Muscle of leg (tissue), 16 donors: ENCODE data around the gene PIGO. TPM values are rescaled to one million over a fixed set of nuclear protein-coding genes. Genes with fewer than 3 reads are reported as not detected.
A peak's percentile ranks its signal among the peaks of the same experiment; 100 is the strongest.

Source experiments
- DNase-seq: peaks from one replicate; pipeline ENCODE4 v3.0.0; 2013
- H3K27ac ChIP-seq: one replicate; pipeline ENCODE4 v1.5.1; 2013; ENCODE audit warnings: mild to moderate bottlenecking, low read length, control low read depth
- H3K27me3 ChIP-seq: one replicate; pipeline ENCODE4 v1.6.1; 2013; ENCODE audit warnings: low read length; ENCODE audit not compliant: control insufficient read depth, insufficient read depth
- H3K36me3 ChIP-seq: one replicate; pipeline ENCODE4 v1.6.1; 2013; ENCODE audit warnings: low read length; ENCODE audit not compliant: control insufficient read depth, insufficient read depth
- H3K4me1 ChIP-seq: one replicate; pipeline ENCODE4 v1.6.1; 2013; ENCODE audit warnings: low read length; ENCODE audit not compliant: control insufficient read depth, insufficient read depth
- H3K4me3 ChIP-seq: one replicate; pipeline ENCODE4 v1.5.1; 2013; ENCODE audit warnings: low read length, control low read depth
- H3K9me3 ChIP-seq: replicated peaks from 2 replicates; pipeline ENCODE4 v1.6.1; 2013; ENCODE audit warnings: low read depth, low read length; ENCODE audit not compliant: control insufficient read depth
- WGBS: methylation state at CpG from one replicate; pipeline ENCODE4 v1.1.5; 2013; ENCODE audit warnings: missing lambda C conversion rate; ENCODE audit not compliant: insufficient coverage; 5-methylcytosine and 5-hydroxymethylcytosine counted together
- long read RNA-seq, 11 donors: transcript quantifications; one replicate each; lab custom pipeline, GENCODE V29; 2026
- polyA plus RNA-seq, 8 donors: library from polyadenylated mRNA; unstranded; fragments of 120-200 nt; gene quantifications; one replicate each; pipeline versions ENCODE4 v1.2.1 to v1.2.3, GENCODE V29; 2013; ENCODE audit warnings: inconsistent platforms in 1 of 8, low replicate concordance in 1 of 8; ENCODE audit not compliant: insufficient read length in 8 of 8, insufficient read depth in 1 of 8
- total RNA-seq: library from RNA; stranded (reverse); fragments of 120-200 nt; gene quantifications from one replicate; pipeline ENCODE4 v1.2.4, GENCODE V29; 2013

PIGO gene
- 9.1 TPM for total RNA-seq
- 10 to 100 TPM; 10.1 to 16.0 (median 14.0) TPM for polyA plus RNA-seq
- long read RNA-seq, donor 1: 0 reads
- long read RNA-seq, donor 2: 0 reads
- long read RNA-seq, donor 3, full-length matches to known transcripts: 1 of 1 reads
- long read RNA-seq, donor 3, partial matches to known transcripts: 0 of 1 reads
- long read RNA-seq, donor 3, other reads (novel, unspliced or antisense): 0 of 1 reads
- long read RNA-seq, donor 4, partial matches to known transcripts: 0 of 1 reads
- long read RNA-seq, donor 4, other reads (novel, unspliced or antisense): 0 of 1 reads
- long read RNA-seq, donor 5, partial matches to known transcripts: 5 of 7 reads
- long read RNA-seq, donor 5, other reads (novel, unspliced or antisense): 0 of 7 reads
- long read RNA-seq, donor 6, partial matches to known transcripts: 0 of 1 reads
- long read RNA-seq, donor 6, other reads (novel, unspliced or antisense): 0 of 1 reads
- long read RNA-seq, donor 7, partial matches to known transcripts: 7 of 11 reads
- long read RNA-seq, donor 7, other reads (novel, unspliced or antisense): 0 of 11 reads
- long read RNA-seq, donor 8, partial matches to known transcripts: 6 of 6 reads
- long read RNA-seq, donor 8, other reads (novel, unspliced or antisense): 0 of 6 reads
- long read RNA-seq, donor 9: 0 reads
- long read RNA-seq, donor 10, partial matches to known transcripts: 0 of 1 reads
- long read RNA-seq, donor 10, other reads (novel, unspliced or antisense): 0 of 1 reads
- long read RNA-seq, donor 11, full-length matches to known transcripts: 4 of 4 reads
- long read RNA-seq, donor 11, partial matches to known transcripts: 0 of 4 reads
- long read RNA-seq, donor 11, other reads (novel, unspliced or antisense): 0 of 4 reads

DNA sequence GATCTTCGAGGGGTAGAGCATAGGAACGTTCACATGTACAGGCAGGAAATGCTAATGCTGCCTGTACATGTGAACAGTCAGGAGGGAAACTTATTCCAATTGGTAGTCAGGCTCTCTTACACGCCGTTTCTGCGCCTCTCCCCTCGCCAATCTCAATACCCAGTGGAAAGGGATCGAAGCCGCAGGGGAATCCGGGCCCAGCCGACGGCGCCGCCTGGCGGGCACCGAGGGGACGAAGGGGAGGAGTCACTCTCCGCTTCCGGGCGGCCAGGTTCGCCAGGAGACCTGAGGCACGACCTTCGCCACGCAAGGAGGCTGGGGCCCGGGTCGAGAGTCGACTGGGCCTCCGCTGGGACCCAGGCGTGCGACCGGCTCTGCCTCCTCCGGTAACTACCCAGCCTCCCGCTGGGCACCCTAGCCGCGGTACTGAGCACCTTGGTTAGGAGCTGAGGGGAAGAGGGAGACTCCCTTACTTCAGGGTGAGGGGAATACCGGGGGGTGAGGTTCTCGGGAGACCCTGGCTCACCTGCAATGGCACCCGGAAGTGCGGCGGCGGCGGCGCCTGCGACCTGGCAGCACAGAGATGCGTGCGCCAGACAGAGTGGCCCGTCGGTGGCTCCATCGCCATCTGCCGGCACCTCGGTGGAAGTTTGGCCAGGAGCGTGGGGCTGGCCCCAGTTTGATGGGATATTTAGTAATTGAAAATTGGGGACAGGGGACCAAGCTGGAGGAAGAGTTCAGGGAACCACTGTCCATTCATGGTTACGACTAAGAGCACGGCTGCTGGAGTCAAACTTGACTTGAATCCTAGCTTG, at the start of gene PIGO:
TSS of gene PIGO (minus strand) at position 557 of the 815 bp plus-strand sequence. CDS start 1,026 bp downstream, outside the sequence.
- H3K4me3 ChIP-seq: peak within 1 kb of the TSS; percentile 91
- WGBS: under 1% methylated on average over 37 of the region's 53 CpGs
- H3K27me3 ChIP-seq: no peaks in the 10 kb centered on the region
- peaks cover 54% of the 10 kb centered on the region for H3K36me3 ChIP-seq
- H3K27ac ChIP-seq: peak within 1 kb of the TSS; percentile 88
- no peaks in the 10 kb centered on the region for H3K9me3 ChIP-seq
- DNase-seq: peak; percentile 90
- peaks cover 11% of the 10 kb centered on the region for H3K4me1 ChIP-seq

DNA sequence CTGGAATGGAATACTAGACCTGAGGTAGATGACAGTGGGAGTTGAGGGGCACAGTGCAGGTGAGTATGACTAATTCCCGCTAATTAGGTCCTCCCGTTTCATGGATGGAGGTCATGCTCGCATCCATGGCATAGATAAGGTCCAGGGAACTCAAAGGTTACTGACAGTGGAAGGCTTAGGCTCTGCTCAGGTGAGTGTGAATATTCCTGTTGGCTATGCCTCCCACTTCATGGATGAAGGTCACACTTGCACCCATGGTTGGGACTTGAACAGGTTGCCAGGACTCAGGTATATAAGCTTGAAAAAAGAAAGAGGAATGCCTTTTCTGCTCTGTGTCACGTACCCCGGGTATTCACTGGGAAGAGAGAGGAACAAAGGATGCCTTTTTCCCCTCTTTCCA, 45.6 kb upstream of the PIGO start:
- Histone ChIP-seq H3K4me1 (no peaks in the 10 kb centered on the region), H3K9me3 (peaks cover 17% of the 10 kb centered on the region), H3K36me3 (no peaks in the 10 kb centered on the region), H3K4me3 (no peak overlapping the region), H3K27ac (no peak overlapping the region), H3K27me3 (no peaks in the 10 kb centered on the region)
- WGBS: 57% methylated on average over 3 of the region's 5 CpGs
- no peak for DNase-seq

DNA sequence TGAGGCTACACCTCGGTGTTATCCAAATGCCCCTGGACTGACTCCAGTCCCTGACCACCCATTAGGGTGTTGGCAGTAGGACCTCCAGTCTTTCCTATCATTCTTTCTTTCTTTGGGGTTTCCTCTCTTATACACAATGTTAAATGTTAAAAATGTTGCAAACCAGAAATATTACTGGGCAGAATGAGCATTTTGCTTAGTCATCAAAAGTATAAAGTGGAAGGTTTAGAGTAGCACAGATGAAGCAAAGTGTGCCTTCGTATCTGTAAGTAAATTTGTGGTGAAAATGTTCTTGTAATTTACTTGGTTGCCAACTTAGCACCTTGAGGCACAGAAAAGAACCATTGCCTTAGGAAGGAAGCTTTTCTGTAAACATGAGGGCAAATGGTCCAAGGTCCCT, 43.7 kb upstream of the PIGO start:
- no peak for DNase-seq
- WGBS: 97% methylated on average over 2 of the region's 2 CpGs

DNA sequence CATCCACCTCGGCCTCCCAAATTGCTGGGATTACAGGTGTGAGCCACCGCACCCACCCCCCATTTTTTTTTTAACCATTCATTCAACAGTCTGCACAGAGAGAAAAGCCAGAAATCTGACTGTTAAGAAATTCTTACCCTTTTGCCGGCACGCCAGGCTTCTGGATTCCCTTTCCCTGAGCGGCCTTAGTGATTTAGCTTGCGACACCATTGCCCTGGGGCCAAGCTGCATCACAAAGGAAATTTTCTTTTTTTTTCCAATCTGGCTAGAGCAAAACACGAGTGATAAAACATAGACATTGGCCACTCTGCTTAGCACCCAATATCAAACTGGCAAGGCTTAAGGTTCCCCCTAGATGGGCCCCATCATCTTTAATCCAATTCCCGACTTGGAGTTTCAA, 40.5 kb upstream of the PIGO start:
- DNase-seq: no peak

More for the DNA sequence above, 43.7 kb upstream of the PIGO start:
- H3K9me3 ChIP-seq: peaks cover 17% of the 10 kb centered on the region
- no peak overlapping the region for H3K27ac ChIP-seq
- no peak overlapping the region for H3K4me3 ChIP-seq
- no peaks in the 10 kb centered on the region for H3K4me1 ChIP-seq
- H3K36me3 ChIP-seq: no peaks in the 10 kb centered on the region
- no peaks in the 10 kb centered on the region for H3K27me3 ChIP-seq

DNA sequence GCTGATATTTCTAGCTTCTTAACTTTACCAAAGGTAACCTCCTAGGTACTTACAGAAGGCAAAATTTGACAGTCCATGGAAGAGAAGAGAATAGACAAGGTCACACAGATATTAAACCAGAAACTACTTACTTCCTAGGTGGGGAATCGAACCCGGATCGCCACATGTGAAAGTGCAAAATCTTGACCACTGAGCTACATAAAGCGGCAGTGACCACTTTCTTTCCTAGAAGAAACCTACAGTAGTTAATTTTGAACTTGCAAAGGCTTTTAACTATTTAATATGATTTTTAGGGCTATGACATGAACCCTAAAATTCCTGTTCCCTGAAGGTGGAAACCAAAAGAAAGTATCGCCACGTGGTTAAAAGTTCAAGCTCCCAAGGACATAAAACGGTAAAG, 39.6 kb upstream of the PIGO start:
- H3K36me3 ChIP-seq: no peaks in the 10 kb centered on the region
- H3K27ac ChIP-seq: no peak overlapping the region
- peaks cover under 1% of the 10 kb centered on the region for H3K9me3 ChIP-seq
- no peak for DNase-seq
- no peak overlapping the region for H3K4me3 ChIP-seq
- H3K27me3 ChIP-seq: no peaks in the 10 kb centered on the region
- 73% methylated on average over 3 of the region's 7 CpGs for WGBS
- no peaks in the 10 kb centered on the region for H3K4me1 ChIP-seq

More for the DNA sequence above, 40.5 kb upstream of the PIGO start:
- Histone ChIP-seq H3K9me3 (peaks cover 6% of the 10 kb centered on the region), H3K4me3 (no peak overlapping the region), H3K27me3 (no peaks in the 10 kb centered on the region), H3K36me3 (no peaks in the 10 kb centered on the region), H3K4me1 (no peaks in the 10 kb centered on the region), H3K27ac (no peak overlapping the region)
- WGBS: 76% methylated on average over 6 of the region's 8 CpGs

DNA sequence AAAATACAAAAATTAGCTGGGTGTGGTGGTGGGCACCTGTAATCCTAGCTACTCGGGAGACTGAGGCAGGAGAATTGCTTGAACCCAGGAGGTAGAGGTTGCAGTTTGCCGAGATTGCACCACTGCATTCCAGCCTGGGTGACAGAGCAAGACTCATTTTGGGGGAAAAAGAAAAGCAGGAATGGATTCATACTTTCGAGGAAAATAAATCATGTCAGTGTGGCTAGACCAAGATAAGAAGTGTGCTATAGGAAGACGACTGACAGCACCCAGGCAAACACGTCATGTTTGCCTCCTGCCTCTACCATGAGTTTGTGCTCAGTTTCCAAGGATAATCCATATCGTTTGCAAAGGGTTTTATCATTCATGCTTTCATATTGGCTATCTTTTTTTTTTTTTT, 38.5 kb upstream of the PIGO start:
- Histone ChIP-seq H3K4me3 (no peak overlapping the region), H3K9me3 (no peaks in the 10 kb centered on the region), H3K27me3 (no peaks in the 10 kb centered on the region), H3K4me1 (no peaks in the 10 kb centered on the region), H3K36me3 (no peaks in the 10 kb centered on the region), H3K27ac (no peak overlapping the region)
- WGBS: 81% methylated on average over 3 of the region's 6 CpGs
- no peak for DNase-seq

DNA sequence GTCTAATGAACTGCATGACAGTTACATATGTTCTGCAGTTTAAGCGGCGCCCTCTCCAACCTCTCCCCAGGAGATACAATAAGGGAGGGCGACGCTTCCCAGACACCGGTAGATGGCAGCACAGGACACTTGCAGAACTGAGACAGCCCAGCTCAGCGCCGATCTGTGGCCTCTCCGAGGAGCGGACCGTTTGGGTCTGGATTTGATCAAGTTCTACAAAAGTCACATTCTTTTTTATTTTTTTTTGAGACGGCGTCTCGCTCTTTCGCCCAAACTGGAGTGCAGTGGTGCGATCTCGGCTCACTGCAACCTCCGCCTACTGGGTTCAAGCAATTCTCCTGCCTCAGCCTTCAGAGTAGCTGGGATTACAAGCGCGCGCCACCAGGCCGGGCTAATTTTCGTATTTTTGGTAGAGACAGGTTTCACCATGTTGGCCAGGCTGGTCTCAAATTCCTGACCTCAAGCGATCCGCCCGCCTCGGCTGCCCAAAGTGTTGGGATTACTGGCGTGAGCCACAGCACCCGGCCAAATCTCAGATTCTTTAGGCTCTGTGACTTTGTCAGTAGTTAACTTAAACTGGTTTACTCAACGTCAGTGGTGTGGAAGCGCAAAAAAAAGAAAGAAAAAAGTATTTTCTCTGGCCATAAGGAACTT, 20.6 kb upstream of the PIGO start:
- H3K27ac ChIP-seq: peak overlapping the region; percentile 94
- no peaks in the 10 kb centered on the region for H3K36me3 ChIP-seq
- WGBS: 5% methylated on average over 24 of the region's 30 CpGs

DNA sequence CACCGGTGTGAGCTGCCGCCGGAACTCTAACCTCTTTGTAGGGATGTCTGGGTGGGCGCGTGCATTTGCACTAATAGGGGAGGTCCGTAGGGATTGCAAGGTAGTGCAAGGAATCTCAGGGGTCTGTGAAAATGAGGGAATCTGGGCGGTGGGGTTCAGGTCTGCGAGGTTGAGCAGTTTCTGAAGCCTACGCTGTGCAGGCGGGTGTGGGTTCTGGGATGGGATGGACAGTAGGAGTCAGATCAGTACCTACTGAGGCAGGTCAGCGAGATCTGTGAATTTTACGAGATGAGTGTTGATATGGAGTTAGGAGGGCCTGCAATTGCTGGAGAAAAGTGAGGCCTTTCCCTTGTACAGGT, 20.1 kb upstream of the PIGO start:
- 0% methylated on average over 12 of the region's 12 CpGs for WGBS
- DNase-seq: no peak
- H3K27me3 ChIP-seq: no peaks in the 10 kb centered on the region
- peak overlapping the region; percentile 94 for H3K27ac ChIP-seq
- H3K4me3 ChIP-seq: peak overlapping the region; percentile 71
- H3K9me3 ChIP-seq: no peaks in the 10 kb centered on the region
- H3K36me3 ChIP-seq: no peaks in the 10 kb centered on the region
- peaks cover 36% of the 10 kb centered on the region for H3K4me1 ChIP-seq

More for the DNA sequence above, 20.6 kb upstream of the PIGO start:
- H3K27me3 ChIP-seq: no peaks in the 10 kb centered on the region
- H3K9me3 ChIP-seq: no peaks in the 10 kb centered on the region
- DNase-seq: peak; percentile 97
- peaks cover 32% of the 10 kb centered on the region for H3K4me1 ChIP-seq
- peak overlapping the region; percentile 71 for H3K4me3 ChIP-seq

DNA sequence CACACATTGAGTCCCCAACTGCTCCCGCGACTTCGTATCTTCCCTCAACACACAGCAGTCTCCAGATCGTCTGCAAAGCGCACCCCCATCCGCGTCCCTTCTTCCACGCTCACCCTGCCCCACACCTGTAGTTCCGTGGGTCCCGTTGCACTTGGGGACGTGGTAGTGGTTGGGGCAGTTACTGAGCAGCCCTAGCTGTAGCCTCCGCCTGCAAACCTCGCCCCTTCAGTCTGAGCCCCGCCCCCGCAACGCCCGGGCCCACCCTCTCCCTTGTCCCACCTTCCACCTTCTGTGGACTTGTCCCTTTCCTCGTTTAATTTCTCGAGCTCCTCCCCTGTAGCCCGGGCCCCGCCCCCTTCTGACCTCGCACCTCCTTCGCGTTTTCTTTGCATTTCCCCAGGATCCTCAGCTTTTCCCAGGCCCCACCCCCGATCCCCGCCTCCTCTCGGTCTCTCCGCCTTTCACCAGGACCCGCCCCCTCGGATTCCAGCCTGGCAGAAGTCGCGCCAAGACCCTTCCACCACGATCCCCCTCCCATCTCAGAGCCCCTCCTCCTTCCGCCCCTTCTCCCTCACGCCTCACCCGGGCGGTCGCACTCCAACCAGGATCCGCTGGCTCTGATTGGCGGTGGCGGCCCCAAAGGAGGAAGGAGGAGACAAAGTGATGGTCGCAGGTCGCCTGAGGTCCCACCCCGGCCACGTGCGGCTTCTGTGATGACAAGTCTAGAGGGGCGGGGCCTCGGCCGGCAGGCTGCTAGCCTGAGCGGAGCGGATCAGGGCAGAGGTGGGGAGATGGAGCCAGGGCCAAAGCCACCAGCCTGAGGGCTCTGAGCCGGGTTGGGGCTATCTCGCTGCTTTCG, 19.5 kb upstream of the PIGO start, which contains the start of gene ATOSB:
TSS of gene ATOSB (minus strand) at position 183 of the 859 bp plus-strand sequence. CDS start 7,588 bp downstream, outside the sequence.
- Histone ChIP-seq H3K9me3 (no peaks in the 10 kb centered on the region), H3K27me3 (no peaks in the 10 kb centered on the region), H3K4me3 (peak within 1 kb of the TSS; percentile 71), H3K36me3 (no peaks in the 10 kb centered on the region), H3K27ac (peak within 1 kb of the TSS; percentile 94), H3K4me1 (peaks cover 39% of the 10 kb centered on the region)
- peak; percentile 98 for DNase-seq
- under 1% methylated on average over 41 of the region's 54 CpGs for WGBS
